Measurements from ENCODE around the gene GNAI2.

DNA sequence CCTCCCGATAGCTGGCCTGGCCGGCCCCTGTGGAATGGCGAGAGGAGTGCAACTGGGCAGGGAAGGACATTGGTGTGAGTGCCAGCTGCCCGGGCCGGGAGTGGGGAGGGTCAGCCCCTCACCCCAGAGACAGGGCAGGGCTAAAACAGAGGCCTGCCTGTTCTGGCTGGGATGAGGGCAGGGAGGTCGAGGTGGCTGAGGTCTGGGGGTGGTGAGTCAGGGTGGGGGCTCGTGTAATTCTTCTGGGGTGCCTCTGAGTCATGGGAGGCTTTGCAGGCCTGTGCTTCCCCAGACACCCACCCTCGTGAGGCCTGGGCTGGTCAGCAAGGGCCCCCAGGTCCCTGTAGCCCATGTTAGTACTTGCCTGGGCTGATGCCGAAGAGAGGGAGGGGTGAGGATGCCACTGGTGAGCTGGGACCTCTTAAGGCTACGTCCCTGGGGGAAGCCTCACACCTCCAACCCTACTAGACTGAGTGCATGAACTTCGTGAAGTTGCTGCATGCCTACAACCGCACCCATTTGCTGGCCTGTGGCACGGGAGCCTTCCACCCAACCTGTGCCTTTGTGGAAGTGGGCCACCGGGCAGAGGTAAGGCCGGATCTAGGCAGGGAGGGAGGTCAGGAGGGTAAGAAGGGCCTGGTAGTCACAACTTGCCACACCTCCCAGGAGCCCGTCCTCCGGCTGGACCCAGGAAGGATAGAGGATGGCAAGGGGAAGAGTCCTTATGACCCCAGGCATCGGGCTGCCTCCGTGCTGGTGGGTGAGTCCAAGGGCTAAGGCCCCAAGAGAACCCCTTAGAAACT lies 34.6 kb downstream of the GNAI2 start:
- no peak for TF ChIP-seq POLR2A (IDR thresholded peaks at IDR 0.05)
- TF ChIP-seq, protein P1, sequence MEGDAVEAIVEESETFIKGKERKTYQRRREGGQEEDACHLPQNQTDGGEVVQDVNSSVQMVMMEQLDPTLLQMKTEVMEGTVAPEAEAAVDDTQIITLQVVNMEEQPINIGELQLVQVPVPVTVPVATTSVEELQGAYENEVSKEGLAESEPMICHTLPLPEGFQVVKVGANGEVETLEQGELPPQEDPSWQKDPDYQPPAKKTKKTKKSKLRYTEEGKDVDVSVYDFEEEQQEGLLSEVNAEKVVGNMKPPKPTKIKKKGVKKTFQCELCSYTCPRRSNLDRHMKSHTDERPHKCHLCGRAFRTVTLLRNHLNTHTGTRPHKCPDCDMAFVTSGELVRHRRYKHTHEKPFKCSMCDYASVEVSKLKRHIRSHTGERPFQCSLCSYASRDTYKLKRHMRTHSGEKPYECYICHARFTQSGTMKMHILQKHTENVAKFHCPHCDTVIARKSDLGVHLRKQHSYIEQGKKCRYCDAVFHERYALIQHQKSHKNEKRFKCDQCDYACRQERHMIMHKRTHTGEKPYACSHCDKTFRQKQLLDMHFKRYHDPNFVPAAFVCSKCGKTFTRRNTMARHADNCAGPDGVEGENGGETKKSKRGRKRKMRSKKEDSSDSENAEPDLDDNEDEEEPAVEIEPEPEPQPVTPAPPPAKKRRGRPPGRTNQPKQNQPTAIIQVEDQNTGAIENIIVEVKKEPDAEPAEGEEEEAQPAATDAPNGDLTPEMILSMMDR (IDR thresholded peaks at IDR 0.05), result no peak

Measured in stomach (tissue), 4 donors.